HG02884 (cell line): ENCODE results near the gene COL13A1.

Experiments
- ATAC-seq: cut with Tn5 transposase; IDR thresholded peaks from one replicate; pipeline ENCODE4 v1.9.1; 2021; ENCODE audit warnings: mild to moderate bottlenecking, moderate library complexity; ENCODE audit not compliant: unreplicated experiment

The COL13A1 gene

DNA sequence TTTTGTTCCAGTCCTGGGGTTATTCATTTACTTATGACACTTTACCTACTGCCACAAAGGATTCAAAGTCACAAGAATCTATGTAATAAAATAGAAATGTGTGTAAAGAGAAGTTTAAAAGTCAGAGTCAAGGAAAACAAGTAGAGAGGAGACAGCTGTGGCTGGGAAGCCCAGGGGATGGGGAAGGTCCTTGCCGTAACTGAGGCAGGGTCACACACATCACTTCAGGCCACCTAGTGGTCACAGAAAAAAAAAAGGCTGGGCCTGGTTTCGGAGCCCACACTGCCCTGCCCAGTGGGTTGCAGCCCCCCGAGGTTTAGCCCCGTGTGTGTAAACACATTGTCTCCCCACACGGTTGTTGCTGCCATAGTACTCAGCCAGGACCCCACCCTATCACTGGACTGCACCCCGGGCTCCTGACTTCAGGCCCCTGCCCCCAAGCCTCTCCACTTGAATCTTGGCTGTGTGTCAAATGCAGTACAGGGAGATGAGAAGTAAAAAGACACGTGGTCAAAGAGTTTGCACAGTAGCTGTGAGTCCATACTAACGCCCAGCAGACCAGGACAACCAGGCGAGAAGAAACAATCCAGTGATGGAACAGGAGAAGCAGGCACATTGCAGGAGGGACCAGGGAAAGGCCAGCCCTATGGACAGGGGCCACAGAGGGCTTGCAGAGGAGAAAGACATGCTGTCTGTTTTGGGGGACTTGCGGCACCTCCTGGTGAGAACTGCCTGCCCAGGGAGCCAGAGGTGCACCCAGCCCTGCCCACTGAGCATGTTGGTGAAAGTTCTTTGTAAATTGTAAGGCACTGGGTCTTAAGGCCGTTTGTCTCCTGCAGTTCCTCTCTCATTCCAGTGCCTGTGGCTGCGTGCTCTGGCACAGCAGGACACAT lies 159.5 kb downstream of the COL13A1 start:
- no peak for ATAC-seq

DNA sequence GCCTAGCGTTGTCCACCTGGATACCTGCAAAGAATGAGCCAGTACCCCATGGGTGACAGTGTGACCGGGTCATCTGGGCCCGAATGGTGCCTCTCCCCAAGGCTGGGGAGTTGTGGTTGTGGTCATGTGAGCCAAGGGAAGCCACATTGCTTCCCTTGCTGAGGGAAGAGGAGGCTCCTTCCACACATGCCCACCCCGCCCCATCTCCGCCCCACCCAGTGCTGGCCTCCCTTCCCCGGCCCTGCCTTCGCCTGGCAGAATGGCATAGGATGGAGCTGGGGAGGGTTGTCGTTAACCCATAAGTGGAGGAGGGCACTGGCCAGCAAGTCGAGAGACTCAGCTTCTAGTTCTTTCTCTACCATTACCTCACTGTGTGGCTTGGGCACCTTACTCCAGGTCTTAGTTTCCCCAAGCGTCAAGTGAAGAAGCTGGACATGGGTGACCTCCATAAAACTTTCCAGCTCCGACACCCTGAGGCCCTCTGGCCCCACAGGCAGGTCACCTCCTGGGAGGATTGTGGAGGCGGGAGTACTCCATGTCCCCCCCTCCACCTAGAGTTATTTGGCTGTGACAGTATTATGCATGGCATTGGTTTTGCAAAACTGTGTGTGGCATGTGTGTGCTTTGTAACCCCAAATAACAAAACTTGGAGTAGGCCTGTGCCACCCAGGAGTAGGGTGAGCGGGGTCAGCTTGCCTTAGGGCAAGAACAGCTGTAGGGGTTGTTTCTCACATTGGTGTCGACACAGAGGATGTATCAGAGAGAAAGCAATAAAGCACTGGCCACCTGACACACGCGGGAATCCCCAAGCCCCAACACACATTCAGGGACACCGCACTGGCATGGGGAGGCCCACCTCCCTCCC lies 160.4 kb downstream of the COL13A1 start:
- ATAC-seq: no peak

DNA sequence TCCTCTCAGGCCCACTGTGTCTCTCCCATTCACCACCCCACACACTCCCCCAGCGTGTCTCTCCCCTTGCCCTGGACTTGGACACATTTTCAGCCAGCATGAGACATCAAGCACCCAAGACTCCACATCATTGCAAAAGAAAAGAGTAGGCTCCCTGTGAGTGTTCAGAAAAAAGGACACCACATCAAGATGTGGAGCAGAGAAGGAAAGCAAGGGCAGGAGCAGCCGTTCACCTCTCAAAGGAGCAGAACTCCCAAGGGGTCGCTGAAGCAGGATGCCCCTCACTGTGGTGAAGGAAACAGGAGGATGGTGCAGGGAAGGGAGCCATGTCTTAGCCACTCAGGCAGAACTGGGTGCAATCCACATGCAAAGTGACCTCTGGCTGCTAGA lies 161.0 kb downstream of the COL13A1 start:
- no peak for ATAC-seq

DNA sequence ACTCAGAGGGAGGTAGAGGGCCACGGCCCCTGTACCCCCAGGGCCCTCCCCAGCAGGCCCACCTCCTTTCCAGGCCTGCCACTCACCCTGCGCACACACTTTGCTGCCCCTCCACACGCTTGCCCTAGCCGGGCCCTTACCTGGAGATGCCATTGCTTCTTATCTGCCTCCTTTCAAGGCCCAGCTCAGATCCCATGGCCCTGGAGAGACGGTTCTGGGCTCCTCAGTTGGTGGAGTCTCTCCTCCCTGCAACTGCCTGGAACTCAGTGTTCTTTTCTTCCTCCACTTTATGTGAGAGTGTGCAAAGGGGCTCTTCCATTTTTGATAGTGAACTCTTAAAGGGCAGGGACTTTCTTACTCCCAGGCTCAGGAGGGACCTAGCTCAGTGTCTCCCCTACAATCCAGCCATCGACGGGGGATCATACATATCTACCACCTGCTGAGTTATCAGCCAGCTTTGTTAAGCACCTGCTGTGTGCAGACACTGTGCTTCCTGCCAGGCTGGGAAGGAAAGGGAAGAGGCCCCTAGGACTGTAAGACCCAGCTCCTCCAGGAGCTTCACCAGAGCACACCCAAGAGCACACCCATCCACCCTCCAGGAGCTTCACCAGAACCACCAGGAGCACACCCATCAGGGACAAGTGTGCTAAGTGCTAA lies 161.6 kb downstream of the COL13A1 start:
- no peak for ATAC-seq

DNA sequence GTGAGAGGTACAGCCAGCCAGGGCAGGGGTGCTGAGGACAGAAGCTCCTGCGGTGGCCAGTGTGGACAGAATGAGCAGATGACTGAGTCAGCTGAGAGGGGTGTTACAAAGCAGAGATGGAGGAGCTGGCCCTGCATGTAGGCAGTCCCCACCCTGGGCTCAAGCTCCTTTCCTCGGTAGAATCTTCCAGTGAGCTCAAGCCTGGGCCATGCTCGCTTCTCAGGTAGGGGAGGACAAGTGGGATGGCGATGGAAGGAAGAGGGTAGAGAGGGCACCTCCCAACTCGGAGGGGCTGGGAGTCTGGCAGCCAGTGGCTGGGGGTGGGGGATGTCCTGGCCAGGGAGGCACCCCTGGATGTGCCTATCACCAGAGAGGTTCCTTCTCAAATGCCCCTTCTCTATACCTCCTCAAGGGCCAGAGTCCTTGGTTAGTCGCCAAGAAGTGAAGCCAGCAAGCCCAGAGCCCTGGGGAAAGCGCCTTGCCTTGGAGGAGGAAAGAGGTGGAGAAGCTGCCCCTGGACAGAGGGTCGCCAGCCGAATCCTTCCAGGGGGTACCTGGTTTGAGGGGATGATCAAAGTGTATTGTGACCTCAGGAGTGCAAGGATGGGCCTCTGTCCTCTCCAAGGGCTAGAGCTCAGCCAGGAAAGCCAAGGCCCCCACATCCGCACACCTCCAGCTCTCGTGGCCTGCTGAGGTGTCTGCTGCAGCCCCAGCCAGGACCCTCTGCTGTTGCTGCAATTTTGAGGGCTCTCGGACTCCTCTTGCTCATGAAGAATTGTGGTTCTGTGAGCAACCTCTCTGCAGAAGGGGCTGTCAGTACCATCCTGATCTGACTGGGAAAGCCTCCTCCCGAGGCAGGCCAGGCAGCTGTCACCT lies 162.4 kb downstream of the COL13A1 start:
- ATAC-seq: no peak

DNA sequence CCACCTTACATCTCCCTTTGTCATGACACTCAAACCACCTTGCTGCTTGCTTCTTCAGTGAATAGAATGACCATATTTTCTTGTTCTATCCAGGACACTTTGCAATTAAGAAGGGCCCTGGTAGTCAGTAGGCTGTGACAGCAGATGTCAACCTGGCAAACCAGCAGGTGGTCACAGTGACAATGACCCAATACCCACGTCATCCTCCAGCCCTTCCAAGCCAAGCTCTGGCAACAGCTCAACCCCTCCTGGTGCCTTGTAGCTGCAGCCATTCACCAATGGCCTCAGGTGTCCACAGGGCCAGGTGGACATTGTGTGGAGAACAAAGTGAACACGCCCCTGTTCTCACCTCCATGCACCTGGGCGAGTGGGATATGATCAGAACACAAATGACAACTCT lies 163.4 kb downstream of the COL13A1 start:
- no peak for ATAC-seq

DNA sequence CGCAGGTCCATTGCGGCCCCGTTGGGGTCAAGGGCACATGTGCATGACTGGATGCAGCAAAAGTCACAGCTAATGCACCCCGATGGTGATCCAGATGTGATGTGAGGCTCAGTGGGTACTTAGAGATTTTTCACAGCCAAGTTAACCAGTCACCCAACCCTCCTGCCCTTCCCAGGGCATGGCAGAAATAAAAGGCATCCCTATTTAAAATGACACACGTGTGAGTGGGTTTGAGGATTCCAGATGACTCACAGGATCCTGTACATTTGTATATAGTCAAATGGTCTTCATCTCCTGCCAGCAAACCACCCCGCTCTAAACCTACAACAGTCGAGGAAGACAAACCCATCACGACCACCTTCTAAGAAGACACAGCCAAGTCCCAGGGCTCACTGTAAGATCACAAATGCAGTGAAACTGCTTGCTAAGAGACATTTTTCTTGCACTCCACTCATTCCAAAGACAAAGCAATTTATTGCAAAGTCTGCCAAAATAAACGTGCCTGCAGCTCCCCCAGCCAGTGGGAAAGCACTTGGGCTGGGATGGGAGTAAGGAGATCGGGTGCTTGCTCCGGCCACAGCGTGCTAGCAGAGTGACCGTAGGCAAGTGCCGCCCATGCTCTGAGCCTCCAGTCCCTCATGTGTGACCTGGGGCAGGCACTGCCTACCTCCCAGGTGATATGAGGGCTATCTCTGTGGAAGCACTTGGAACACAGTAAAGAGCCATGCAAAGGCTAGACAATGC lies 164.4 kb downstream of the COL13A1 start:
- ATAC-seq: no peak

DNA sequence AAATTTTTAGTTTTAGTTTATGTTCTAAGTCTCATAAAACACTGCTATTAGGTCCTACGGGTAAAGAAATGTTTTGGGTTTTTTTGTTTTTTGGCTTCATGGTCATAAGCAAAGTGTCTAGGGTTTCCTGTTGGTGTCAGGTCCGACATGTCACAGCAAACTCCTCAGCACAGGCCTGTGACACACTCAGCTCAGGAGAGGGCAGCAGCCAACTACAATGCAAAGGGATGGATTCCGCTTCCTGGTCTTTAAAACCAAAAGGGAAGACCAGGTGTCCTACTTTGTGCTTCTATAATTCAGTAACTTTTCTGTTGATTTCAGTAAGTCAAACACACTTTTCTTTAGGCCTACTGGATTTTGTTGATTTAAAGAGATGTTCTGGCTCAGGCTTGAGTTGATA lies 167.1 kb downstream of the COL13A1 start:
- ATAC-seq: no peak

DNA sequence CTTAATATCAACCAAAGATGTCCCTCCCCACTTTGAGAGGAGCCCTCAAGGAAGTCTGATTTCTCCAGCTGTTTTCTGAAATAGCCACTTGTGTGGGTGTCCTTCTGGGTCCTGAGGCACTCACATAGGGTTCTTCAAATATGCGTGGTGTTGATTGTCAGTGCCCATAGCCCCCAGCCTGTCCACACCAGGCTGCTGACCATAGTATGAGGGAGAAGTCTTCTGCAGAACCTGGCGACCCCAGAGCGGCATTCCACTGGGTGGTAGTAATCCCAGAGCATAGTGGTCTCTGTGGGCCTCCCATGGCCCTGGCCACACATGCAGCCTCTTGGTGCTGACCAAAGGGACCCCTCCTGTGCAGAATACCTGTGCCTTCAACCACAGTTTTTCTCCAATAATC lies 168.3 kb downstream of the COL13A1 start:
- no peak for ATAC-seq

DNA sequence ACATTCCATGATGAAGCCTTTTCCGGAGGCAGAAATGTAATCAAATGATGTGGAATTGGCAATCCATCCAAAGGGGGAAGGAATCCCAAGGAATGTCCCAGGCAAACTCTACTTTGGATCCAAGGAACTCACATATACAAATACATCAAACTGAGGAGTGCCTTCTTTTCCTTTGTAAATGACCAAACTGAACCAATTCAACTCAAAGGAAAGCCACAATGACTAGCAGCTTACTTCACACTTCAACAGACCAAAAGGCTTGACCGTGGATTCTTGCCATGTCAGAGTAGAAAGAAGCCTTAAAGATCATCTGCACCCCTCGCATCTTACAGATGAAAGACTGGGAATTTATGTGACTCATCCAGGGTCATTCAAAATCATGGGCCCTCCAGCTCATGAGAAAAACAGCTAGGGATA lies 171.3 kb downstream of the COL13A1 start:
- no peak for ATAC-seq

DNA sequence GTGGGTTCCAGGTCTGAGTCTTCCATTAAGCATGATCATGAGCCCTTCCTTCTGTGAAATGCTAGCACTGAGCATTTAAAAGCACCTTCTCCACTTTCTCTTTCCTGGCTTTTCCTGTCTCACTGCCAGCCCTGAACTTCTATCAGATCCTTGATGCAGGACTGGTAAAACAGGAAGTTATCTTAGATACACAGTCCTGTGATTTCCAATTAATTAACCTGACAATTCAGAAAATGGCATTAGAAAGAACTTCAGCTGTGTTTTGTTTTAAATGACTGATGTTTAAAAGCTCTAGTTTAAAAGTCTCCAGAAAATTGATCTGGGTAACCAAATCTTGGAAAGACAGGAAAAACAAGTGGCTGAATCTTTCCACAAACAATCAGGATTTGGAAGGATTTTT lies 172.0 kb downstream of the COL13A1 start:
- ATAC-seq: no peak

DNA sequence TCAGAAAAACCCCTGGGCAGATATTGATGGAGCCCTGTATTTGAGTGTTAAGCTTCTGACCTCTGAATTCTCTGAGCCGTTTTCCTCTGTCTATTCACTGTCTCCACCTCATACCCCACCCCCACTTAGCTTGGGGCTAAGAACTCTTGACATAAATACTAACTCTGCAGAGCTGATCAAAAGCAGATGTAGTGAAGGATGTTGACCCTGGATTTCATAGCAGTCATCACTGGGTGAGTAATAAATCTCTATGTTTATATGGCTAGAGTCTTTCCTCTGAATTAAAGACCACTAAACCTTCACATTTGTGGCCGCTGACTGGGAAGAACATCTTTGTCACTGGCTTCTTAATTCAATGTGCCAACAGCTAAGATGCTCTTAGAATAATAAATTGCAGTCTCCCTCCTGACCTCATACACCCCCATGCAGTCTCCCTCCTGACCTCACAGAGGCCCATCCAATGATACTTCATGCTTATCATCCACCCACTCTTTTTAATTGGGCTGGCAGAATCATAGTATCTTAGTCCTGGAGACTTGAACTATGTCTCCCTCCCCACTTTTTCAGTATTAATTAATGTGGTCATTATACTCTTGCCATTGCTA lies 172.9 kb downstream of the COL13A1 start:
- ATAC-seq: no peak

DNA sequence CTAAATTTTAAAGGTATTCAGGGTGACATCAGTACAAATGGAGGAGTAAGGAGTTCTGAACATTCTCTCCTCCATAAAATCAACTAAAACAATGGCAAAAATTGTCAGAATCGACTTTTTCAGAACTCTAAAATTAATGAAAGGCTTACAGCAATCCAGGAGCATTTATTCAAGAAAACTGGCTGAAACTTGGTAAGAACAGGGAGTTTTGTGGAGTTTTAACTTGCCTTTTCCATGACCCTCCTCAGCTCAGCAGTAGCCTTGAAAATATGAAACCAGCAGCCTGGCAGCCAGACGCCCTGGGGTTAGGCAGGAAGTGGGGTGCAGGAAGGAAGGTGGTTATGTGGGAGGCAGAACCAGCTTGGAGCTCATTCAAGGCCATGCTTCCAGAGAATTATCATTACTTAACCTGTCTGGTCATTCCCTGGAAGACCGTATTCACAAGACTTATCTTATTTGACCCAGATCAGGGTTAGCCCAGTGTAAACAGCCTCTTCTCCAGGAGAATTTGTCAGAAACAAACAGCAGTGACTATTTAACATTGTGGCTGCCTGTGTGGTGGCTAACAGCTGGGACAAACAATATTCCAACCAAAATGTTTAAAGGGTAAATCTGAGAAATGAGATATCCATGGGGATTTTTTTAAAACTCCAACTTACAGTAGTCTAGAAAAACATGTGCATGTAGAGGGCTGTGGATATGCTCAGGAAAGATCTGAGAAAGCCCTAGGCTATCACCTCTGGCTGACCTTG lies 175.3 kb downstream of the COL13A1 start:
- ATAC-seq: no peak

DNA sequence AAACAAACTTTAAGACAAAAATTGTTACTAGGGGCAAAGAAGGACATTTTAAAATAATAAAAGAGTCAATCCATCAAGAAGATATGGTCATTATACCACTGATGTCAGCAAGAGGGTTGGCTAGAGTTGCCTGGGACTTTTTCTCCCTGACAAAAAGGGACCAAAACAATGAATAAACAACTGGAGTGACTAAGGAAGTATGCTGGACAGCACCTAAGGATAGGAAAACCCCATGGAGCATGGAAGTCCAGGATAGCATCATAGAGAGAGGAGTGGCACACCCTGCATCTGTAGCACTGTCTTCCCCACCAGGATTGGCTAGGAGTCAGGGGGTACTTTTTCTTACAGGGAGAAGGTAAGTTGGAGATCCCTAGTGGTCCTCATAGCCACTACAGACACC lies 177.5 kb downstream of the COL13A1 start:
- no peak for ATAC-seq

DNA sequence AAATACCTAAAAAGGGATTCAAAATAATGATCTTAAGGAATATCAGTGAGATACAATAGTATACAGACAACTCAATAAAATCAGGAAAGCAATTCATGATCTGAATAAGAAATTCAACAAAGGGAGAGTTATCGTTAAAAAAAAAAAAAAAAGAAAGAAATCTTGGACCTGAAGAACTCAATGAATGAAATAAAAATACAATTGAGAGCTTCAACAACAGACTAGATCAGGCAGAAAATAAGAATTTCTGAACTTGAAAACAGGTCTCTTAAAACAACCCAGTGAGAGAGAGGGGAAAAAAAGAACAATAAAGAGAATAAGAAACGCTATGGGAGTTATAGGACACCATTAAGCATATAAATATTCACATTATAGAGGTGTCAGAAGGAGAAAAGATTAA lies 179.0 kb downstream of the COL13A1 start:
- ATAC-seq: no peak

DNA sequence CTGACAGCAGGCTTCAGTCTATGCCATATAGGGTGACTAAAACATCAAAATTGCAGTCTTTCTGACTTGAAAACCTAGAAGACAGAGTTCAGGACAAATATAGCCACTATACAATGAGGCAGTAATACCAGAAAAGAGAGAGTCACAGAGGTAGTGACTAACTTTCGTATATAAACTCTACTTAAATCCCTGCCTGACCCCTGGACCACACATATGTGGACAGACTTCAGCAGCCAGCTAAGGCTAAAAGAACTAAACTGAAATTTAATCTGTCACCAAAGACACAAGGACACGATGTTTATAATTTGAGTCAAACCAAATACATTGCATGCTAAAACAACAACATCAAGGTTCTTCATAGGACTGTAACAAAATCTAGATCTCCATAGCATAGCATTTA lies 186.4 kb downstream of the COL13A1 start:
- ATAC-seq: no peak

DNA sequence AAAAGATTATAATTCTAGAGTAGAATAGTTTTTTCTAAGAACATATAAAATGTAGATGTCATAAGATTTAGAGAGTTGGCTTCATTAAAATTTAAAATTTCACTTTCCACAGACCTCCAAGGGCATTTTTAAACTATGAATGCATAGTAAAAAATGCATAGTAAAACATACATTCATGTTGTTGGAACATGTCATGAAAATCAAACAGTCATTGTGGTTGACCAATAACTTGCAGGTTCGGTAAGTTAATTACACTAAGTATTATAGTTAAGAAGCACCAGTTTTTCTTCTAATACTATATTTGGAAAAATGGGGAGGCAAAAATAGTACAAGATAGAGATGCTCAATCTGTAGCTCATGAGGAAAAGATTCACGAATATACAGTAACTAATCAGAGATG lies 189.4 kb downstream of the COL13A1 start:
- no peak for ATAC-seq

DNA sequence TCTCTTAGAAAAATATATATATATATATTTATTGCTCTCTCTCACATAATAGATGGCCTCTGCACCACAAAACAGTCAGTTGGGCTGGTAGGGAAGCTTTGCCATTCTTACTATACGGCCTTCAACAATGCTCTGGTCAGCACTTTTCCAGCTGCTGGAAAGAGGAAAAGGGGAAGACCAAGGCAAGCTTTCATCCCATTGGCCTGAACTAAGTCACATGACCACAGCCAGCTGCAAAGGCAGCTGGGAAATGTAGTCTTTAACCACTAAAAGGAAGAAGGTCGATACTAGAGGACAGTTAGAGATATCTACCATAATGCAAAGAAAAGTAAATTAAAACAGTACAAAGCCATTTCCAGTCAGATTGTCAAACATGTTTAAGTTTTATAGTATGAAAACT lies 192.6 kb downstream of the COL13A1 start:
- ATAC-seq: no peak

DNA sequence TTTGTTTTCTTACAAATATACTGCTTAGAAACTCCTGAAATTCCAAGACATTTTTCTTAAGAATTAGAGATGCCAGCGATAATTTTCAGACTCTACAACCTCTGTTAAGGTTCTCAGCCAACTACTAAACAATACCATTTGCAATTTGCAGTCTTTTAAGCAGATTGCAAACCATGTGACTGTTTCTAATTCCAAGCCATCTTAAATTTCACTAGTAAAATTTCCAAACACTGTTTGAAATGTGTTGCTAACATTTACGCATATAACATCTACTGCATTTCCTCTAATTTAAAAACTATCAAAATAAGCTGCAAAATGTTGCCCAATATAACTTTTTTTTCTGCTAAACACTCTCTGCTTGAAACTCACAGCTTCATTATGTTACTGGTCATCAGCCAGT lies 194.9 kb downstream of the COL13A1 start:
- no peak for ATAC-seq
